UCSD-AML1 (cell line): ENCODE data around the gene FOXK2.
"Not testable (repeated sequence)": the region's sequence is repeated elsewhere in the genome, so short reads cannot be mapped to it uniquely, and the experiment has no call there.

Experiments
- DNase-seq: peaks from one replicate; lab custom pipeline; 2025; ENCODE audit not compliant: unreplicated experiment; lab: John Stamatoyannopoulos, UW

FOXK2 gene

GRCh38 chr17:82528484-82529265, 9.1 kb downstream of the FOXK2 start:
- DNase-seq, result no peak

- no peak for DNase-seq
Measured at GRCh38 chr17:82529914-82530300, 10.4 kb downstream of the FOXK2 start.

- no peak for DNase-seq
Measured at GRCh38 chr17:82531431-82531881, 11.9 kb downstream of the FOXK2 start.

- DNase-seq, result no peak
Measured at GRCh38 chr17:82534401-82534812, 14.9 kb downstream of the FOXK2 start.

- DNase-seq, result no peak
Measured at GRCh38 chr17:82536512-82537201, 17.1 kb downstream of the FOXK2 start.

GRCh38 chr17:82537228-82537627, 17.7 kb downstream of the FOXK2 start:
- DNase-seq, result not testable (repeated sequence)

GRCh38 chr17:82539076-82539475, 19.5 kb downstream of the FOXK2 start:
- DNase-seq, result not testable (repeated sequence)

GRCh38 chr17:82542439-82542838, 22.9 kb downstream of the FOXK2 start:
- no peak for DNase-seq

GRCh38 chr17:82544431-82545070, 25.0 kb downstream of the FOXK2 start:
- no peak for DNase-seq

- DNase-seq, result no peak
Measured at GRCh38 chr17:82545071-82545462, 25.5 kb downstream of the FOXK2 start.

- no peak for DNase-seq
Measured at GRCh38 chr17:82547981-82548380, 28.4 kb downstream of the FOXK2 start.

- DNase-seq, result peak; percentile 26
Measured at GRCh38 chr17:82548681-82549303, 29.3 kb downstream of the FOXK2 start.

- peak; percentile 68 for DNase-seq
Measured at GRCh38 chr17:82551779-82552457, 32.4 kb downstream of the FOXK2 start.

GRCh38 chr17:82552580-82552979, 33.0 kb downstream of the FOXK2 start:
- no peak for DNase-seq

- no peak for DNase-seq
Measured at GRCh38 chr17:82553210-82553930, 33.8 kb downstream of the FOXK2 start.

GRCh38 chr17:82557510-82557909, 38.0 kb downstream of the FOXK2 start:
- DNase-seq, result not testable (repeated sequence)

- no peak for DNase-seq
Measured at GRCh38 chr17:82559566-82560251, 40.2 kb downstream of the FOXK2 start.

GRCh38 chr17:82560252-82560642, 40.7 kb downstream of the FOXK2 start:
- DNase-seq, result no peak

GRCh38 chr17:82560802-82561428, 41.4 kb downstream of the FOXK2 start:
- no peak for DNase-seq
